NCI-H1092 (cell line): ENCODE measurements around the gene ACHE.
"Not testable (repeated sequence)": the region's sequence is repeated elsewhere in the genome, so short reads cannot be mapped to it uniquely, and the experiment has no call there.

Source experiments
- DNase-seq: peaks from one replicate; lab custom pipeline; 2025; lab: John Stamatoyannopoulos, UW

ACHE gene

GRCh38 chr7:100895701-100895955, at the start of gene ACHE:
ACHE (minus strand) TSS chr7:100895888; CDS start chr7:100894232, 1,656 bp downstream.
- no peak for DNase-seq

- DNase-seq, result no peak
These were observed 48.5 kb upstream of the ACHE start for GRCh38 chr7:100944138-100944537.

- DNase-seq, result no peak
These were observed 48.0 kb upstream of the ACHE start for GRCh38 chr7:100943693-100944092.

- no peak for DNase-seq
These were observed 46.5 kb upstream of the ACHE start for GRCh38 chr7:100942045-100942774.

- DNase-seq, result not testable (repeated sequence)
These were observed 40.5 kb upstream of the ACHE start for GRCh38 chr7:100936167-100936566.

GRCh38 chr7:100935381-100935780, 39.7 kb upstream of the ACHE start:
- not testable (repeated sequence) for DNase-seq

- DNase-seq, result no peak
These were observed 38.0 kb upstream of the ACHE start for GRCh38 chr7:100933734-100934133.

- DNase-seq, result no peak
These were observed 34.1 kb upstream of the ACHE start for GRCh38 chr7:100929808-100930174.

- DNase-seq, result not testable (repeated sequence)
These were observed 27.9 kb upstream of the ACHE start for GRCh38 chr7:100923616-100924015.

- DNase-seq, result no peak
These were observed 25.4 kb upstream of the ACHE start for GRCh38 chr7:100921039-100921438.

GRCh38 chr7:100919779-100920437, 24.2 kb upstream of the ACHE start:
- not testable (repeated sequence) for DNase-seq

- not testable (repeated sequence) for DNase-seq
These were observed 23.6 kb upstream of the ACHE start for GRCh38 chr7:100919335-100919734.

GRCh38 chr7:100914879-100915447, 19.3 kb upstream of the ACHE start:
- no peak for DNase-seq

GRCh38 chr7:100914208-100914878, 18.7 kb upstream of the ACHE start:
- DNase-seq, result no peak

GRCh38 chr7:100911484-100911883, 15.8 kb upstream of the ACHE start:
- DNase-seq, result no peak

GRCh38 chr7:100910443-100910842, 14.8 kb upstream of the ACHE start:
- DNase-seq, result not testable (repeated sequence)

- no peak for DNase-seq
These were observed 12.8 kb upstream of the ACHE start for GRCh38 chr7:100908512-100908911.

GRCh38 chr7:100902638-100903037, 7.0 kb upstream of the ACHE start:
- DNase-seq, result no peak

- no peak for DNase-seq
These were observed 6.2 kb upstream of the ACHE start for GRCh38 chr7:100901921-100902332.

- DNase-seq, result no peak
These were observed 5.3 kb upstream of the ACHE start for GRCh38 chr7:100900978-100901377.

- DNase-seq, result no peak
These were observed 3.7 kb upstream of the ACHE start for GRCh38 chr7:100899432-100899831.

GRCh38 chr7:100897772-100898454, 2.2 kb upstream of the ACHE start:
- DNase-seq, result no peak
